Measurements from ENCODE around the gene TOR2A. TPM values are rescaled to one million over a fixed set of nuclear protein-coding genes. Genes with fewer than 3 reads are reported as not detected.

Gene TOR2A
- total RNA-seq, 2 donors from 2014 or later = 20.4 to 24.1 TPM

GRCh38 chr9:127723013-127723412 lies 12.1 kb downstream of the TOR2A start:
- TF ChIP-seq CTCF (IDR thresholded peaks at IDR 0.05) (no peak), POLR2AphosphoS5 (IDR thresholded peaks at IDR 0.05) (no peak), POLR2A (IDR thresholded peaks at IDR 0.05) (no peak)
- Histone ChIP-seq H3K9me3 (no peaks in the 10 kb centered on the region), H3K27me3 (replicated peaks; ENCODE audit: insufficient read depth) (no peaks in the 10 kb centered on the region), H3K27ac (no peak overlapping the region), H3K4me3 (no peak overlapping the region), H3K36me3 (no peaks in the 10 kb centered on the region), H3K4me1 (replicated peaks) (no peaks in the 10 kb centered on the region)
- WGBS = 72% methylated on average over 13 of the region's 13 CpGs
- DNase-seq (ENCODE audit: low spot score) = no peak
- intact Hi-C loops (cut with DNase I) = no loop called here

GRCh38 chr9:127722055-127722745 lies 12.9 kb downstream of the TOR2A start:
- Histone ChIP-seq H3K36me3 (no peaks in the 10 kb centered on the region), H3K4me1 (replicated peaks) (no peaks in the 10 kb centered on the region), H3K9me3 (no peaks in the 10 kb centered on the region), H3K27ac (no peak overlapping the region), H3K27me3 (replicated peaks; ENCODE audit: insufficient read depth) (no peaks in the 10 kb centered on the region), H3K4me3 (no peak overlapping the region)
- no peak for TF ChIP-seq CTCF (IDR thresholded peaks at IDR 0.05)
- TF ChIP-seq POLR2AphosphoS5 (IDR thresholded peaks at IDR 0.05) = no peak
- no peak for TF ChIP-seq POLR2A (IDR thresholded peaks at IDR 0.05)
- 81% methylated on average over 12 of the region's 12 CpGs for WGBS
- intact Hi-C loops (cut with DNase I) = no loop called here
- no peak for DNase-seq (ENCODE audit: low spot score)

GRCh38 chr9:127721391-127721821 lies 13.7 kb downstream of the TOR2A start:
- no peaks in the 10 kb centered on the region for H3K9me3 ChIP-seq
- no peaks in the 10 kb centered on the region for H3K36me3 ChIP-seq
- TF ChIP-seq CTCF (IDR thresholded peaks at IDR 0.05) = no peak
- TF ChIP-seq POLR2AphosphoS5 (IDR thresholded peaks at IDR 0.05) = no peak
- no peak for TF ChIP-seq POLR2A (IDR thresholded peaks at IDR 0.05)
- DNase-seq (ENCODE audit: low spot score) = no peak
- H3K27me3 ChIP-seq (replicated peaks; ENCODE audit: insufficient read depth) = no peaks in the 10 kb centered on the region
- no peak overlapping the region for H3K4me3 ChIP-seq
- no peaks in the 10 kb centered on the region for H3K4me1 ChIP-seq (replicated peaks)
- intact Hi-C loops (cut with DNase I) = no loop called here
- WGBS = 54% methylated on average over 11 of the region's 11 CpGs
- no peak overlapping the region for H3K27ac ChIP-seq

- no peak overlapping the region for H3K4me3 ChIP-seq
- no peaks in the 10 kb centered on the region for H3K9me3 ChIP-seq
- H3K27ac ChIP-seq = no peak overlapping the region
- no peaks in the 10 kb centered on the region for H3K36me3 ChIP-seq
- TF ChIP-seq POLR2A (IDR thresholded peaks at IDR 0.05) (no peak), POLR2AphosphoS5 (IDR thresholded peaks at IDR 0.05) (no peak), CTCF (IDR thresholded peaks at IDR 0.05) (no peak)
- no peaks in the 10 kb centered on the region for H3K27me3 ChIP-seq (replicated peaks; ENCODE audit: insufficient read depth)
- no peak for DNase-seq (ENCODE audit: low spot score)
- no peaks in the 10 kb centered on the region for H3K4me1 ChIP-seq (replicated peaks)
- intact Hi-C loops (cut with DNase I) = no loop called here
Measured at GRCh38 chr9:127720865-127721227, 14.2 kb downstream of the TOR2A start.
